Lower lobe of right lung (tissue), 2 donors: ENCODE results near the gene NKX2-2. TPM values are rescaled to one million over a fixed set of nuclear protein-coding genes. Genes with fewer than 3 reads are reported as not detected.

Experiments used
- ATAC-seq, 2 donors: fragments of 200-7000 bp; cut with Tn5 transposase; one replicate each; pipeline ENCODE4 v1.9.1; 2020 to 2022; ENCODE audit warnings: mild to moderate bottlenecking in 2 of 2, moderate library complexity in 2 of 2
- DNase-seq: peaks from one replicate; pipeline ENCODE4 v3.0.0-alpha.2; 2020
- H3K27ac ChIP-seq: fragments of 200-600 bp; one replicate; pipeline ENCODE4 v1.8.0; 2022
- H3K27me3 ChIP-seq: fragments of 200-600 bp; one replicate; pipeline ENCODE4 v1.8.0; 2022; ENCODE audit warnings: low read depth
- H3K36me3 ChIP-seq: fragments of 200-600 bp; one replicate; pipeline ENCODE4 v1.8.0; 2022; ENCODE audit warnings: mild to moderate bottlenecking
- H3K4me1 ChIP-seq: fragments of 200-600 bp; one replicate; pipeline ENCODE4 v1.8.0; 2022
- H3K4me3 ChIP-seq: fragments of 200-600 bp; one replicate; pipeline ENCODE4 v1.8.0; 2022; ENCODE audit warnings: mild to moderate bottlenecking
- H3K9me3 ChIP-seq: fragments of 200-600 bp; one replicate; pipeline ENCODE4 v1.8.0; 2022
- CTCF ChIP-seq: fragments of 200-600 bp; IDR thresholded peaks from one replicate; pipeline ENCODE4 v1.8.0; 2022; ENCODE audit warnings: antibody characterized with exemption, mild to moderate bottlenecking
- intact Hi-C: fragments of 100-400 bp; cut with DNase I; formaldehyde crosslinking; loops from one replicate; pipeline ENCODE4 v1.11.0; 2022
- total RNA-seq: library from RNA; stranded (reverse); fragmentation: NEBNext Ultra II Directional; extraction: Animal tissue kit (Norgen Biotek cat#: 25700); gene quantifications from one replicate; pipeline ENCODE4 v1.2.1, GENCODE V29; 2021
- donor health status: DM: no; HTN: yes; CAD: no; lungs with severe emphysema.

The NKX2-2 gene
- total RNA-seq, 1 donor from 2014 or later, result not detected

GRCh38 chr20:21546355-21546754, 32.5 kb upstream of the NKX2-2 start:
- ATAC-seq (no peak), DNase-seq (no peak)
- H3K27ac ChIP-seq, result no peak overlapping the region
- intact Hi-C loops, result no loop called here
- H3K27me3 ChIP-seq, result peaks cover 9% of the 10 kb centered on the region
- no peak overlapping the region for H3K4me3 ChIP-seq
- TF ChIP-seq CTCF, result no peak
- H3K36me3 ChIP-seq, result no peaks in the 10 kb centered on the region
- H3K9me3 ChIP-seq, result no peaks in the 10 kb centered on the region
- H3K4me1 ChIP-seq, result no peaks in the 10 kb centered on the region

- intact Hi-C loops, result no loop called here
- no peak overlapping the region for H3K27ac ChIP-seq
- ATAC-seq (no peak), DNase-seq (no peak)
- H3K36me3 ChIP-seq, result no peaks in the 10 kb centered on the region
- TF ChIP-seq CTCF, result no peak
- H3K9me3 ChIP-seq, result no peaks in the 10 kb centered on the region
- no peaks in the 10 kb centered on the region for H3K4me1 ChIP-seq
- H3K4me3 ChIP-seq, result no peak overlapping the region
- H3K27me3 ChIP-seq, result peaks cover 16% of the 10 kb centered on the region
These were observed 25.6 kb upstream of the NKX2-2 start for GRCh38 chr20:21539512-21539911.

GRCh38 chr20:21534886-21535285, 21.0 kb upstream of the NKX2-2 start:
- no peak for DNase-seq

GRCh38 chr20:21534453-21534852, 20.6 kb upstream of the NKX2-2 start:
- ATAC-seq (peak; percentile 83 to 85), DNase-seq (peak; percentile 52)
- intact Hi-C loops, result no loop called here
- TF ChIP-seq CTCF, result no peak
- Histone ChIP-seq H3K4me1 (no peaks in the 10 kb centered on the region), H3K36me3 (no peaks in the 10 kb centered on the region), H3K27ac (no peak overlapping the region), H3K4me3 (no peak overlapping the region), H3K27me3 (peaks cover 30% of the 10 kb centered on the region), H3K9me3 (no peaks in the 10 kb centered on the region)

More at GRCh38 chr20:21534886-21535285, 21.0 kb upstream of the NKX2-2 start:
- Histone ChIP-seq H3K4me1 (no peaks in the 10 kb centered on the region), H3K36me3 (no peaks in the 10 kb centered on the region), H3K9me3 (no peaks in the 10 kb centered on the region), H3K27me3 (peaks cover 30% of the 10 kb centered on the region), H3K27ac (no peak overlapping the region), H3K4me3 (no peak overlapping the region)
- ATAC-seq, result no peak
- no peak for TF ChIP-seq CTCF
- intact Hi-C loops, result no loop called here

- no peak for TF ChIP-seq CTCF
- Histone ChIP-seq H3K27me3 (peaks cover 46% of the 10 kb centered on the region), H3K4me3 (no peak overlapping the region), H3K36me3 (no peaks in the 10 kb centered on the region), H3K4me1 (no peaks in the 10 kb centered on the region), H3K27ac (no peak overlapping the region), H3K9me3 (no peaks in the 10 kb centered on the region)
- DNase-seq (no peak), ATAC-seq (no peak)
- intact Hi-C loops, result no loop called here
These were observed 16.0 kb upstream of the NKX2-2 start for GRCh38 chr20:21529863-21530262.

- TF ChIP-seq CTCF, result no peak
- intact Hi-C loops, result no loop called here
- Histone ChIP-seq H3K27me3 (peaks cover 52% of the 10 kb centered on the region), H3K4me3 (no peak overlapping the region), H3K4me1 (no peaks in the 10 kb centered on the region), H3K27ac (no peak overlapping the region), H3K36me3 (no peaks in the 10 kb centered on the region), H3K9me3 (no peaks in the 10 kb centered on the region)
- DNase-seq, result no peak
- ATAC-seq, result no peak
These were observed 15.0 kb upstream of the NKX2-2 start for GRCh38 chr20:21528870-21529269.
